ENCODE measurements around the gene EEF1A2.

DNA sequence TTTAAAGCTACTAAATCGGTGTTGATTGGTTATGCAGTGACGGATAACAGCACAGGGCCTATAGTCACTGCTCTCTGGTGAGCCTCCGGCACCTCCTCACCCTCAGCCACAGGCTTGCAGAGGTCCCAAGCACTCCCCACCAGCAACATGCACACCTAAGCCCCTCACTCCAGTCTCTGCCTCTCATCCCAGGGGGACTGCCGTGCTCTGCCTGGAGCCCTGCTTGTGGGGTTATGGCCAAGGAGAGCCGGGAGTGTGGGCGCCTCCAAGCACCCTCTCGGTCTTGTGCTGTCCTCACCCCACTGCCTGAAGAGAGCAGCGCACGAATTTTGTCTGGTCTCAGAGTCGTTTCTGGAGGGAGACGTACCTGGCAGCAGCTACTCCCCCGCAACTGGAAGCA, 6.8 kb upstream of the EEF1A2 start:
- no peak for TF ChIP-seq JUNB (IDR thresholded peaks at IDR 0.05)
- TF ChIP-seq SMC3 (IDR thresholded peaks at IDR 0.05): no peak
- TF ChIP-seq, protein P1, sequence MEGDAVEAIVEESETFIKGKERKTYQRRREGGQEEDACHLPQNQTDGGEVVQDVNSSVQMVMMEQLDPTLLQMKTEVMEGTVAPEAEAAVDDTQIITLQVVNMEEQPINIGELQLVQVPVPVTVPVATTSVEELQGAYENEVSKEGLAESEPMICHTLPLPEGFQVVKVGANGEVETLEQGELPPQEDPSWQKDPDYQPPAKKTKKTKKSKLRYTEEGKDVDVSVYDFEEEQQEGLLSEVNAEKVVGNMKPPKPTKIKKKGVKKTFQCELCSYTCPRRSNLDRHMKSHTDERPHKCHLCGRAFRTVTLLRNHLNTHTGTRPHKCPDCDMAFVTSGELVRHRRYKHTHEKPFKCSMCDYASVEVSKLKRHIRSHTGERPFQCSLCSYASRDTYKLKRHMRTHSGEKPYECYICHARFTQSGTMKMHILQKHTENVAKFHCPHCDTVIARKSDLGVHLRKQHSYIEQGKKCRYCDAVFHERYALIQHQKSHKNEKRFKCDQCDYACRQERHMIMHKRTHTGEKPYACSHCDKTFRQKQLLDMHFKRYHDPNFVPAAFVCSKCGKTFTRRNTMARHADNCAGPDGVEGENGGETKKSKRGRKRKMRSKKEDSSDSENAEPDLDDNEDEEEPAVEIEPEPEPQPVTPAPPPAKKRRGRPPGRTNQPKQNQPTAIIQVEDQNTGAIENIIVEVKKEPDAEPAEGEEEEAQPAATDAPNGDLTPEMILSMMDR (IDR thresholded peaks at IDR 0.05): no peak
- no peak for TF ChIP-seq RFX5 (IDR thresholded peaks at IDR 0.05)
- TF ChIP-seq EP300 (IDR thresholded peaks at IDR 0.05): no peak
- TF ChIP-seq, protein P2, sequence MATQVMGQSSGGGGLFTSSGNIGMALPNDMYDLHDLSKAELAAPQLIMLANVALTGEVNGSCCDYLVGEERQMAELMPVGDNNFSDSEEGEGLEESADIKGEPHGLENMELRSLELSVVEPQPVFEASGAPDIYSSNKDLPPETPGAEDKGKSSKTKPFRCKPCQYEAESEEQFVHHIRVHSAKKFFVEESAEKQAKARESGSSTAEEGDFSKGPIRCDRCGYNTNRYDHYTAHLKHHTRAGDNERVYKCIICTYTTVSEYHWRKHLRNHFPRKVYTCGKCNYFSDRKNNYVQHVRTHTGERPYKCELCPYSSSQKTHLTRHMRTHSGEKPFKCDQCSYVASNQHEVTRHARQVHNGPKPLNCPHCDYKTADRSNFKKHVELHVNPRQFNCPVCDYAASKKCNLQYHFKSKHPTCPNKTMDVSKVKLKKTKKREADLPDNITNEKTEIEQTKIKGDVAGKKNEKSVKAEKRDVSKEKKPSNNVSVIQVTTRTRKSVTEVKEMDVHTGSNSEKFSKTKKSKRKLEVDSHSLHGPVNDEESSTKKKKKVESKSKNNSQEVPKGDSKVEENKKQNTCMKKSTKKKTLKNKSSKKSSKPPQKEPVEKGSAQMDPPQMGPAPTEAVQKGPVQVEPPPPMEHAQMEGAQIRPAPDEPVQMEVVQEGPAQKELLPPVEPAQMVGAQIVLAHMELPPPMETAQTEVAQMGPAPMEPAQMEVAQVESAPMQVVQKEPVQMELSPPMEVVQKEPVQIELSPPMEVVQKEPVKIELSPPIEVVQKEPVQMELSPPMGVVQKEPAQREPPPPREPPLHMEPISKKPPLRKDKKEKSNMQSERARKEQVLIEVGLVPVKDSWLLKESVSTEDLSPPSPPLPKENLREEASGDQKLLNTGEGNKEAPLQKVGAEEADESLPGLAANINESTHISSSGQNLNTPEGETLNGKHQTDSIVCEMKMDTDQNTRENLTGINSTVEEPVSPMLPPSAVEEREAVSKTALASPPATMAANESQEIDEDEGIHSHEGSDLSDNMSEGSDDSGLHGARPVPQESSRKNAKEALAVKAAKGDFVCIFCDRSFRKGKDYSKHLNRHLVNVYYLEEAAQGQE (IDR thresholded peaks at IDR 0.05): no peak
- TF ChIP-seq POLR2A (IDR thresholded peaks at IDR 0.05; ENCODE audit: low read length): no peak
- TF ChIP-seq RAD21 (conservative IDR thresholded peaks at IDR 0.05 in 1 of 2, IDR thresholded peaks at IDR 0.05 in 1 of 2): no peak
- no peak for TF ChIP-seq RNF2 (IDR thresholded peaks at IDR 0.05; ENCODE audit: borderline replicate concordance, low read depth)
- TF ChIP-seq JUN (IDR thresholded peaks at IDR 0.05): no peak
